GM21737 (cell line): ENCODE results near the gene KCNA5.

ENCODE experiments used
- ATAC-seq: cut with Tn5 transposase; IDR thresholded peaks from one replicate; pipeline ENCODE4 v1.9.1; 2021; ENCODE audit warnings: mild to moderate bottlenecking, moderate library complexity; ENCODE audit not compliant: unreplicated experiment

KCNA5 gene

DNA sequence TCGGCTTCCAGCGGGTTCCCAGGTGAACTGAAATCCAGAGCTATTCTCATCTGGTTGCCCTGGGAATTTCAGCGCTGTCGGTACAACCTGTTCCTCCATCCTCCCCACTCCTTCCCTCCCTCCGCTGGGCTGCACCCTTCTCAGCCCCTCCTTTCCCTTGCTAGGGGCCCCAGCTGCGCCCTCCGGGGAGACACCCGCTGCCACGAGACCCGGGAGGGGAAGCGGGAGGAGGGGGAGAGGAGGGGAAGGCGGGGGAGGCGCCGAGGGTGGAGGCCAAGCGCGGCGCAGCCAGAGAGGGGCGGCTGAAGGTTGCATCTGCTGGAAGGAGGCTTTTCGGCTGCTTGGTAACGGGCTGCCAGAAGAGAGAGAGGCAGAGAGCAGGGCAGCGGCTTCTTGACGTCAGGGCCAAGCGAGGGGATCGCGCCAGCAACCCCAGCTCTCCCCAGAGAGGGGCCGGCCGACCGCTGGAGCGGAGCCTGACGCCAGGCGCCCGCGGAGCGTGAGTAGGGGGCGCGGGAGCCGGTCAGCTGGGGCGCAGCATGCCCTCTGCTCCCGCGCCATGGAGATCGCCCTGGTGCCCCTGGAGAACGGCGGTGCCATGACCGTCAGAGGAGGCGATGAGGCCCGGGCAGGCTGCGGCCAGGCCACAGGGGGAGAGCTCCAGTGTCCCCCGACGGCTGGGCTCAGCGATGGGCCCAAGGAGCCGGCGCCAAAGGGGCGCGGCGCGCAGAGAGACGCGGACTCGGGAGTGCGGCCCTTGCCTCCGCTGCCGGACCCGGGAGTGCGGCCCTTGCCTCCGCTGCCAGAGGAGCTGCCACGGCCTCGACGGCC is at the start of gene KCNA5:
Gene KCNA5 (plus strand): TSS at position 291 of the 831 bp plus-strand sequence. CDS start 269 bp downstream, at position 560.
- ATAC-seq, result no peak

DNA sequence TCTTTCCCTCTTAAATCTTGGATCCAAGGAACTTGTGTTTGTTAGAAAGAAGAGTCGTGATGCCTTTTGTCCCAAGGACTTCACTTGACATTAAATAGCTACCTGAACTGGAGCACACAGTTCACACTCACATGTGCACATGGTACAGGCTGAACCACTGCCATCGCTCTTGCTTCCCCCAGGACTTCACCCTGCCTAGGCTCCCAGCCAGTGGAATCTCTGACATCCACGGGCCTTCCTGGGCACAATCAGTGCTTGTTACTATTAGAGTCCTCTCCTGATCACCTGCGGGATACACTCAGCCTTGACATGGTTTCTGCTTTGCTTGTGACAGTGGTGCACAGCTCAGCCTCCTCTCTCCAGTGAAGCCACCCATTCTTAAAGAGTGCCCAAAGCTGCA is 49.1 kb upstream of the KCNA5 start:
- no peak for ATAC-seq

DNA sequence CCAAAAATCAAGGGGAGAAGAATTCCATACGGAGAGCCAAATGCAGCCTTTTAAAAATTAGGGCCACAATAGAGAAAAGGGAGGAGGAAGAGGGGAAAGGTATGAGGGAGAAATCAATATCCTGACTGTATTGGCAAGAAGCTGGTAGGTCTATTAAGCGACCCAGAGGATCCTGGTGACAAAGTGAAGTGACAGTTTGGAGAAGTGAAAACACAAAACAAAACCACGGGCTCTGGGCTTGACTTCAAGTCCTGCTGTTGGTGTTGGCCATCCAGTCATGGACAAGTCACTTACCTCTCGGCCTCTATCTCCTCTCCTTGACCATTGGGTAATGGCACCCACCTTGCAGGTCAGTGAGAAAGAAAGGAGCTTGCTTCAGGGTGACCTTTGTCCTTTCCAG is 47.0 kb upstream of the KCNA5 start:
- no peak for ATAC-seq

- ATAC-seq, result no peak
Observed at GRCh38 chr12:4997939-4998338, 45.7 kb upstream of the KCNA5 start.

- no peak for ATAC-seq
Observed at GRCh38 chr12:5000204-5000603, 43.5 kb upstream of the KCNA5 start.

- no peak for ATAC-seq
Observed at GRCh38 chr12:5000658-5001385, 42.9 kb upstream of the KCNA5 start.

GRCh38 chr12:5003025-5003666 is 40.5 kb upstream of the KCNA5 start:
- ATAC-seq, result peak; percentile 69

- no peak for ATAC-seq
Observed at GRCh38 chr12:5008661-5009060, 35.0 kb upstream of the KCNA5 start.

- ATAC-seq, result no peak
Observed at GRCh38 chr12:5010151-5010550, 33.5 kb upstream of the KCNA5 start.

GRCh38 chr12:5012337-5012736 is 31.3 kb upstream of the KCNA5 start:
- no peak for ATAC-seq

DNA sequence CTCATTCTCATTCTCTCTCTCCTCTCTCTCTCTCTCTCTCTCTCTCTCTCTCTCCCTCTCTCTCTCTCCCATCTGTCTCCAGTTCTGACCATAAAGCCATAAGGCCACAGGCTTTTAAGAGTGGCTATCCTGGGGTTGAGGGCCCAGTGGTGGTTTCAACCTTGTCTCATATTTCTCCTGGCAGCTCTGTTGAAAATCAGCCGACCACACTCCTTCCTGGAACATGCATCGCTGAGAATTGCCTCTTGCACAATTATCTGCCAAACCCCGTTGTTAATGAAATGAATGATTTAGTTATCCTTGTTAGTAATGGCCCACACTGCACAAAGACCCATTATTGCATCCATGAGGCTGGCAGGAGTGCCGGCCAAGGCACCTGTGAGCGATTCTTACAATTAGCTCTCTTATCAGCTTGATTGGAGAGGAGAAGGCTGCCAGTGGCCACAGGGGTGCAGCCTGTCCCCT is 30.4 kb upstream of the KCNA5 start:
- no peak for ATAC-seq

DNA sequence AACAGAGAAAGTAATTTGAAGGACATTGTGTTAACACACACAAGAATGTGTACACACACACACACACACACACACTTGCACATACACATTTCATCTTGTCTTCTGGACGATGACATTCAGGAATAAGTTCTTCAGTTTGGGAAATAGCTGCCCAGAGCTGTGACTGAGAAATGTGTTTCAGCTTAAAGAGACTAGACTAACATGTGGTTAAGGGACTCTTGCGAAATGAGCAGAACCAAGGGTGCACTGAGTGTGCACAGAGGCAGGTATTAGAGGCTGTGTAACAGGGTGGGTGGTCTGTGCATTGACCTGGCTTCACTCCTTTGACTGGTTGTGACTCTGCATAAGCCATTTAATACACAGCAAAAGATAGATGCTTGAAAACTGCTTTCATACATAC is 29.4 kb upstream of the KCNA5 start:
- ATAC-seq, result no peak

- no peak for ATAC-seq
Observed at GRCh38 chr12:5015711-5016492, 27.8 kb upstream of the KCNA5 start.

- ATAC-seq, result no peak
Observed at GRCh38 chr12:5016526-5016925, 27.2 kb upstream of the KCNA5 start.

- ATAC-seq, result no peak
Observed at GRCh38 chr12:5017638-5018348, 25.9 kb upstream of the KCNA5 start.

DNA sequence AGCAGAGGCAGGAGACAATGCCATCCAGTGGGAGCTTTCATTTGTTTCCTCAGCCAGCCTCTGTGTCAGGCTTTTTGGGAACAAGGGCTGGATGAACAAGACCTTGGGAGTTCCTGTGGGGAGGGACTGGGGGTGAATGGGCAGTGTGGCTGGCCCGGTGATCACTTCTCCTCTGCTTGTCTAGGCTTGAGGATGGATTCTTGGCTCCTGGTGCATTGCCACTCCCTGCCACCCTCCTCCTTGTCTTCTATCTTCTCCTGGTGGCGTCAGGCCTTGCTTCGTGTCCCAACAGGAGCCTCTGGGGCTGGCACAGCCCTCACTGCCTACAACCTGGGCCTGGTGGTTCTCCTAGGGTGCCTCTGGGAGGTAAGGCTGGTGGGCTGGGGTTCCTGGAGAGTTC is 25.0 kb upstream of the KCNA5 start:
- no peak for ATAC-seq

DNA sequence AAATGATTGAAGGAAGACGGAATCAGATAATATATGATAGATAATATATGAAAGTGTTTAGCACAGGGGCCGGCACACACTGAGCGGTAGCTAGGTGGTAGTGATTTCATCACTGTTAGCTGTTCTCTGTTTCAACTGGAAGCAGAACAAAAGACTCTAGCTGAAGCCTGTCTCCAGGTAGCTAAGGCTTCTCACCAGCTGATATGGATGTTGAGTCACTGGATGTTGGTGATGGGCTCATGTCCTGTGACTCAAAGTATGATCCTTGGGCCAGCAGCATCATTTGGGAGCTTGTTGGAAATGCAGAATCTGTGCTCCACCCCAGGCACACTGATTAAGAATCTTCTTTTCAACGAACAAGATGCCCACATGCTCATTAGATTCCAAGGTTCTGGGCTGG is 21.7 kb upstream of the KCNA5 start:
- ATAC-seq, result no peak

DNA sequence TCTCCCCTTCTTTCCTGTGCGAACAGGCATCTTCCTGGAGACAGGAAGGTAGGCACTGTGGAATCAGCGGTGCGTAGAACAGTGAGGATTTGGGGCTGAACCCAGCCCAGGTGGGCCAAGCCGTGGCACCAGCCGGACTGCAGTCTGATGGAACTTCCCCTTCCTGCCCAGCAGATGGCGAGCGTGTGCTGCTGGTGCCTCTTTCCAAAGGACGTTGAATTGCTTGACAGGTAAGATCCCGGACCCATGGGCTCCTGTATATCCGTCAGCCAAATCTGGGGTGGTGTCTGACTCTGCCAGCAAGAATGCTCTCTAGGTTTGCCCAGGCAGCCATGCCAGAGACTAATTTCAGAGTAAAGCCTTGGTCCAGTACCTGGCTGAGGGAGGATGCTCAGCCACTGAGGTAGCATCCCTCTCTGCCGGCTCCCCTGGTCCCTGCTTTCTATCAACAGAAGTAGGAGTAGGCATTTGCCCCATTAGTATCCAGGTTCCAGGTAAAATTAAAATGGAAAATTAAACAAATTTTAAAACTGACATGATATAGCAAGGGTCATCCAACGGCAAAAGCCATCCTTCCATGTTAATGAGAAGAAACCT is 21.1 kb upstream of the KCNA5 start:
- no peak for ATAC-seq

GRCh38 chr12:5023842-5024241 is 19.8 kb upstream of the KCNA5 start:
- ATAC-seq, result no peak
